Fibroblast of pulmonary artery (primary cell): ENCODE results near the gene LPXN.
A peak's percentile ranks its signal among the peaks of the same experiment; 100 is the strongest.

ENCODE experiments used
- DNase-seq: peaks from one replicate; pipeline ENCODE4 v3.0.0-alpha.2; 2010; ENCODE audit warnings: low read depth
- H3K4me3 ChIP-seq: replicated peaks from 2 replicates; pipeline ENCODE4 v1.5.1; 2011; ENCODE audit warnings: low read depth, mild to moderate bottlenecking, control low read depth, low read length, moderate library complexity
- CTCF ChIP-seq: IDR thresholded peaks from 2 replicates; pipeline ENCODE4 v1.5.1; 2011; ENCODE audit warnings: mild to moderate bottlenecking, control low read depth, low read length, inconsistent platforms; ENCODE audit errors: missing control alignments

The LPXN gene

GRCh38 chr11:58596621-58597020 is 21.0 kb upstream of the LPXN start:
- DNase-seq: no peak
- TF ChIP-seq CTCF: no peak
- H3K4me3 ChIP-seq: no peak overlapping the region

- no peak for TF ChIP-seq CTCF
- no peak for DNase-seq
- no peak overlapping the region for H3K4me3 ChIP-seq
These were observed 19.2 kb upstream of the LPXN start for GRCh38 chr11:58594826-58595225.

GRCh38 chr11:58592760-58593472 is 17.3 kb upstream of the LPXN start:
- H3K4me3 ChIP-seq: no peak overlapping the region
- no peak for TF ChIP-seq CTCF
- DNase-seq: no peak

GRCh38 chr11:58591659-58592058 is 16.0 kb upstream of the LPXN start:
- TF ChIP-seq CTCF: no peak
- H3K4me3 ChIP-seq: no peak overlapping the region
- DNase-seq: no peak

GRCh38 chr11:58586998-58587397 is 11.3 kb upstream of the LPXN start:
- H3K4me3 ChIP-seq: no peak overlapping the region
- DNase-seq: no peak
- no peak for TF ChIP-seq CTCF

- TF ChIP-seq CTCF: no peak
- no peak for DNase-seq
- H3K4me3 ChIP-seq: no peak overlapping the region
These were observed 6.8 kb upstream of the LPXN start for GRCh38 chr11:58582437-58582836.

GRCh38 chr11:58580311-58580710 is 4.7 kb upstream of the LPXN start:
- H3K4me3 ChIP-seq: peak overlapping the region; percentile 96
- TF ChIP-seq CTCF: no peak
- DNase-seq: no peak
